GM12874 (cell line): ENCODE measurements around the gene CD302.

ENCODE experiments used
- CTCF ChIP-seq: IDR thresholded peaks from 2 replicates; pipeline ENCODE4 v1.5.1; 2011; ENCODE audit warnings: low read depth, mild to moderate bottlenecking, control low read depth, low read length, moderate library complexity; ENCODE audit not compliant: insufficient read depth

CD302 gene

GRCh38 chr2:159802673-159803072 lies 4.7 kb upstream of the CD302 start:
- TF ChIP-seq CTCF = no peak

GRCh38 chr2:159799833-159800232 lies 1.8 kb upstream of the CD302 start:
- TF ChIP-seq CTCF = no peak

- TF ChIP-seq CTCF = no peak
These were observed 343 bp upstream of the CD302 start for GRCh38 chr2:159798376-159798725.

GRCh38 chr2:159797225-159797542 lies 824 bp downstream of the CD302 start:
- TF ChIP-seq CTCF = no peak

GRCh38 chr2:159795841-159796690 lies 1.9 kb downstream of the CD302 start:
- TF ChIP-seq CTCF = no peak

- TF ChIP-seq CTCF = no peak
These were observed 4.7 kb downstream of the CD302 start for GRCh38 chr2:159793326-159793725.

GRCh38 chr2:159792599-159792998 lies 5.4 kb downstream of the CD302 start:
- no peak for TF ChIP-seq CTCF

GRCh38 chr2:159792036-159792435 lies 6.0 kb downstream of the CD302 start:
- no peak for TF ChIP-seq CTCF
